A549 (cell line): ENCODE measurements around the gene TTYH3.

Experiments used
- BHLHE40 ChIP-seq: IDR thresholded peaks from 2 replicates; pipeline ENCODE4 v1.6.1; 2012; ENCODE audit warnings: low read depth, low read length, inconsistent platforms
- CTCF ChIP-seq: fragments of >200 bp; sonication (Bioruptor Twin); formaldehyde crosslinking; IDR thresholded peaks from 3 replicates; pipeline ENCODE4 v1.5.1; 2016
- JUN ChIP-seq, 2 experiments: fragments of >200 bp; sonication (Bioruptor Twin); formaldehyde crosslinking; IDR thresholded peaks; 2 replicates in 1 of 2; 3 replicates in 1 of 2; pipeline ENCODE4 v1.6.1; 2016 to 2017
- MAX ChIP-seq: IDR thresholded peaks from 2 replicates; pipeline ENCODE4 v1.6.1; 2012
- POLR2A ChIP-seq: IDR thresholded peaks from 2 replicates; pipeline ENCODE4 v1.6.1; 2012; ENCODE audit warnings: mild to moderate bottlenecking, low read length
- RAD21 ChIP-seq, 2 experiments: fragments of >200 bp in 1 of 2; sonication (Bioruptor Twin) in 1 of 2; formaldehyde crosslinking in 1 of 2; IDR thresholded peaks in 1 of 2; conservative IDR thresholded peaks in 1 of 2; 2 replicates in 1 of 2; 3 replicates in 1 of 2; pipeline ENCODE4 v1.6.1; 2012 to 2018; ENCODE audit warnings: inconsistent platforms in 1 of 2
- RFX5 ChIP-seq: fragments of 450-650 bp; IDR thresholded peaks from 2 replicates; pipeline ENCODE4 v1.7.1; 2014; ENCODE audit warnings: antibody characterized with exemption, mild to moderate bottlenecking, moderate library complexity
- TP53 ChIP-seq: fragments of 250-450 bp; sonication (Bioruptor Pico); IDR thresholded peaks from 2 replicates; pipeline ENCODE4 v1.5.0; 2021; ENCODE audit warnings: mild to moderate bottlenecking, moderate library complexity
- USF2 ChIP-seq: fragments of 450-650 bp; IDR thresholded peaks from 2 replicates; pipeline ENCODE4 v1.6.1; 2014; ENCODE audit warnings: antibody characterized with exemption
- TF ChIP-seq, protein P1 (sequence below): IDR thresholded peaks from 2 replicates; pipeline ENCODE4 v1.6.1; 2012; ENCODE audit warnings: low read depth, borderline replicate concordance

DNA sequence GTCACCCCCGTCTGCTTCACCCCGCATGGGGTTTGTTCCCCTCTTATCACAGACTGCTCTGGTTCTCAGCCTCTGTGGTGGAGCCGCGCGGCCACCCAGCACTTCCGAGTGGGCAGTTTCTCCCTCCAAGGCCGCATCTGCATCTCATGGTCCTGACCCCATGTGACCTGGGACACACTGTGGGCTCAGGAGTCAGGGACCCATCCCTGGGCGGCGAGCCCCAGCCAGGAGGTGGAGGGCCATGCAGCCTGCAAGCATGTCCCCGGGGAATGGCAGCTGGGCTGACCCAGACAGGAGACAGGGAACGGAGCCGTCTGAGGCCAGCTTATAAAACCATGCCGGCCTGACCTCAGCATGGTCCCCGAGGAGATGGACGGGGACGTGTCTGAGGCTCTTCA is 25.2 kb upstream of the TTYH3 start:
- TF ChIP-seq RAD21 (conservative IDR thresholded peaks at IDR 0.05 in 1 of 2, IDR thresholded peaks at IDR 0.05 in 1 of 2) = no peak
- TF ChIP-seq BHLHE40 = no peak
- no peak for TF ChIP-seq CTCF
- TF ChIP-seq JUN (IDR thresholded peaks at IDR 0.05) = no peak
- TF ChIP-seq, protein P1, sequence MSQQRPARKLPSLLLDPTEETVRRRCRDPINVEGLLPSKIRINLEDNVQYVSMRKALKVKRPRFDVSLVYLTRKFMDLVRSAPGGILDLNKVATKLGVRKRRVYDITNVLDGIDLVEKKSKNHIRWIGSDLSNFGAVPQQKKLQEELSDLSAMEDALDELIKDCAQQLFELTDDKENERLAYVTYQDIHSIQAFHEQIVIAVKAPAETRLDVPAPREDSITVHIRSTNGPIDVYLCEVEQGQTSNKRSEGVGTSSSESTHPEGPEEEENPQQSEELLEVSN = no peak
- TF ChIP-seq TP53 (CRISPR knock-in tag) = no peak
- no peak for TF ChIP-seq POLR2A
- TF ChIP-seq RFX5 = no peak
- no peak for TF ChIP-seq USF2
- no peak for TF ChIP-seq MAX
